HepG2 (cell line): ENCODE measurements around the gene NFATC3. TPM values are rescaled to one million over a fixed set of nuclear protein-coding genes. Genes with fewer than 3 reads are reported as not detected.
A peak's percentile ranks its signal among the peaks of the same experiment; 100 is the strongest.
"Not testable (repeated sequence)": the region's sequence is repeated elsewhere in the genome, so short reads cannot be mapped to it uniquely, and the experiment has no call there.

ENCODE experiments used
- ATAC-seq: fragments of 200-7000 bp; cut with Tn5 transposase; 3 replicates; pipeline ENCODE4 v1.9.1; 2020; ENCODE audit warnings: mild to moderate bottlenecking, moderate library complexity
- BruUV-seq: library from RNA; stranded (reverse); fragments of 400-500 nt; replicated peaks from 2 replicates; lab custom pipeline; 2021; lab: Mats Ljungman, UMichigan
- CTCF ChIA-PET: fragments of 300-600 bp; formaldehyde crosslinking; extraction: SDS; loops from one replicate; lab custom pipeline; 2021; ENCODE audit warnings: low total read pairs, inconsistent platforms, low intra/inter-chr PET ratio; lab: Yijun Ruan, JAX
- POLR2A ChIA-PET: fragments of 350-600 bp; sonication (Branson Sonifier 250); formaldehyde crosslinking; loops from one replicate; lab custom pipeline; 2020; ENCODE audit warnings: antibody characterized with exemption, inconsistent platforms; lab: Yijun Ruan, JAX
- DNase-seq: peaks from one replicate; pipeline ENCODE4 v3.0.0-alpha.2; 2015; ENCODE audit warnings: low spot score
- FAIRE-seq: peaks from 3 replicates; lab custom pipeline; 2011; peaks lifted over from hg19 to GRCh38; lab: Jason Lieb, UNC
- H2AFZ ChIP-seq: one replicate; pipeline ENCODE4 v1.6.1; 2011; ENCODE audit warnings: low read length, inconsistent platforms
- H3K27ac ChIP-seq: fragments of 300-600 bp; 3 replicates; pipeline ENCODE4 v1.8.0; 2011; ENCODE audit warnings: mixed run types, mild to moderate bottlenecking, mixed read lengths, low read length, inconsistent platforms; ENCODE audit not compliant: insufficient read depth; ENCODE audit errors: extremely low read length
- H3K27me3 ChIP-seq, 2 experiments: fragments of 200-600 bp in 1 of 2; 2 replicates in 1 of 2; 3 replicates in 1 of 2; pipeline versions ENCODE4 v1.6.0 to v1.8.0; 2011; ENCODE audit warnings: low read length in 2 of 2, mild to moderate bottlenecking in 2 of 2, moderate library complexity in 2 of 2, inconsistent platforms in 1 of 2; ENCODE audit not compliant: insufficient read depth in 2 of 2, control insufficient read depth in 1 of 2
- H3K36me3 ChIP-seq, 2 experiments: fragments of 200-600 bp in 1 of 2; replicated peaks in 1 of 2; 2 replicates in 1 of 2; 3 replicates in 1 of 2; pipeline versions ENCODE4 v1.5.1 to v1.8.0; 2011; ENCODE audit warnings: low read length in 2 of 2, inconsistent platforms in 1 of 2; ENCODE audit not compliant: insufficient read depth in 2 of 2, control insufficient read depth in 1 of 2
- H3K4me1 ChIP-seq: 2 replicates; pipeline ENCODE4 v1.5.1; 2012; ENCODE audit warnings: low read length, inconsistent platforms; ENCODE audit not compliant: insufficient read depth
- H3K4me2 ChIP-seq: 2 replicates; pipeline ENCODE4 v1.6.0; 2011; ENCODE audit warnings: low read depth, low read length, inconsistent platforms
- H3K4me3 ChIP-seq, 3 experiments: fragments of 200-600 bp in 1 of 3; sonication (generic), shearing (Covaris generic) in 1 of 3; replicated peaks in 1 of 3; 2 replicates each; pipeline ENCODE4 v1.5.1; 2011 to 2016; ENCODE audit warnings: low read length in 3 of 3, inconsistent platforms in 2 of 3, low read depth in 2 of 3, mild to moderate bottlenecking in 2 of 3, control low read depth in 1 of 3, mixed read lengths in 1 of 3; ENCODE audit not compliant: insufficient read depth in 1 of 3
- H3K79me2 ChIP-seq: one replicate; pipeline ENCODE4 v1.6.1; 2011; ENCODE audit warnings: low read length, inconsistent platforms; ENCODE audit not compliant: insufficient read depth
- H3K9ac ChIP-seq: 2 replicates; pipeline ENCODE4 v1.6.0; 2011; ENCODE audit warnings: mild to moderate bottlenecking, low read depth, low read length, inconsistent platforms; ENCODE audit not compliant: insufficient read depth
- H3K9me3 ChIP-seq: 2 replicates; pipeline ENCODE4 v1.5.1; 2012; ENCODE audit warnings: mild to moderate bottlenecking, low read length
- H4K20me1 ChIP-seq: 2 replicates; pipeline ENCODE4 v1.6.0; 2011; ENCODE audit warnings: inconsistent platforms, mild to moderate bottlenecking, low read length, moderate library complexity; ENCODE audit not compliant: insufficient read depth
- CEBPB ChIP-seq: IDR thresholded peaks from 2 replicates; pipeline ENCODE4 v1.6.1; 2011; ENCODE audit warnings: low read depth, low read length, improper control_type of control experiment, borderline replicate concordance
- HNRNPL ChIP-seq: fragments of 200-400 bp; formaldehyde crosslinking; IDR thresholded peaks from 2 replicates; pipeline ENCODE4 v1.6.1; 2017; ENCODE audit warnings: mild to moderate bottlenecking, low read depth, low read length
- STAT5B ChIP-seq: sonication (generic); formaldehyde crosslinking; IDR thresholded peaks from 2 replicates; pipeline ENCODE4 v1.4.0; 2020; ENCODE audit warnings: missing genetic modification reagents
- TEAD3 ChIP-seq: optimal IDR thresholded peaks from 2 replicates; pipeline ENCODE3; 2016; ENCODE audit warnings: borderline replicate concordance
- TRAFD1 ChIP-seq: sonication (generic); formaldehyde crosslinking; IDR thresholded peaks from 2 replicates; pipeline ENCODE4 v1.5.1; 2020; ENCODE audit warnings: missing genetic modification reagents, mild to moderate bottlenecking, borderline replicate concordance
- ZNF121 ChIP-seq: sonication (generic); formaldehyde crosslinking; IDR thresholded peaks from 2 replicates; pipeline ENCODE4 v1.5.0; 2020; ENCODE audit warnings: mild to moderate bottlenecking, missing genetic modification reagents
- ZNF232 ChIP-seq: sonication (generic); formaldehyde crosslinking; IDR thresholded peaks from 2 replicates; pipeline ENCODE4 v1.4.0; 2020; ENCODE audit warnings: missing genetic modification reagents, borderline replicate concordance
- ZNF550 ChIP-seq: sonication (generic); formaldehyde crosslinking; IDR thresholded peaks from 2 replicates; pipeline ENCODE4 v1.4.0; 2020; ENCODE audit warnings: mild to moderate bottlenecking, missing genetic modification reagents, borderline replicate concordance
- ZNF7 ChIP-seq: IDR thresholded peaks from 2 replicates; pipeline ENCODE4 v1.6.1; 2016; ENCODE audit warnings: missing biosample characterization, missing genetic modification reagents
- ZNF788 ChIP-seq: sonication (generic); formaldehyde crosslinking; IDR thresholded peaks from 2 replicates; pipeline ENCODE4 v1.5.0; 2020; ENCODE audit warnings: mild to moderate bottlenecking, missing genetic modification reagents, borderline replicate concordance
- ZNF879 ChIP-seq: sonication (generic); formaldehyde crosslinking; IDR thresholded peaks from 2 replicates; pipeline ENCODE4 v1.8.1; 2023; ENCODE audit warnings: missing genetic modification reagents
- WGBS: methylation state at CpG from one replicate; pipeline ENCODE4 v1.1.6; 2017; ENCODE audit warnings: low lambda C conversion rate; 5-methylcytosine and 5-hydroxymethylcytosine counted together
- in situ Hi-C: cut with HindIII; loops from 2 replicates; pipeline ENCODE4 v1.10.0; 2017; ENCODE audit warnings: low pct_unique_long_range_greater_than_20kb; ENCODE audit not compliant: extremely low pct_ligation_motif_present
- intact Hi-C: fragments of 100-400 bp; cut with micrococcal nuclease; formaldehyde crosslinking; loops from one replicate; pipeline ENCODE4 v1.10.0; 2022; ENCODE audit not compliant: unreplicated experiment
- polyA plus RNA-seq, 8 experiments: library from polyadenylated mRNA; depleted of rRNA in 3 of 8; stranded (reverse) in 7 of 8; unstranded in 1 of 8; fragments of >200 nt; fragmentation: Illumina TruSeq in 4 of 8; extraction: Trizol in 4 of 8; gene quantifications; 2 replicates each; pipeline versions ENCODE4 v1.2.1 to v1.2.3, GENCODE V29; 2011 to 2016; ENCODE audit warnings: low read depth in 4 of 8, missing spikeins in 1 of 8, mixed read lengths in 1 of 8; ENCODE audit not compliant: insufficient read depth in 1 of 8
- total RNA-seq, 5 experiments: library from RNA; depleted of rRNA; stranded (reverse); fragments of >200 nt; fragmentation: Illumina TruSeq; extraction: Trizol; gene quantifications; 2 replicates each; pipeline ENCODE4 v1.2.3, GENCODE V29; 2016; ENCODE audit warnings: low read depth in 1 of 5
- TF ChIP-seq, protein P1 (sequence below): sonication (generic); formaldehyde crosslinking; IDR thresholded peaks from 2 replicates; pipeline ENCODE4 v1.5.0; 2020; ENCODE audit warnings: mild to moderate bottlenecking, missing genetic modification reagents
- TF ChIP-seq, protein P2 (sequence below): sonication (generic); formaldehyde crosslinking; IDR thresholded peaks from 2 replicates; pipeline ENCODE4 v1.8.0; 2022; ENCODE audit warnings: missing genetic modification reagents, mild to moderate bottlenecking, inconsistent platforms, borderline replicate concordance

Gene NFATC3
- total and polyA plus RNA-seq, 2 of the 13 experiments (the other 11 are each of a cell fraction or from before 2014, with no cell fraction given) = 52.6 to 62.7 TPM

GRCh38 chr16:68120496-68120895 is 35.3 kb downstream of the NFATC3 start:
- H3K27ac ChIP-seq, H3K4me2 ChIP-seq, H3K4me3 ChIP-seq, H3K27me3 ChIP-seq, H3K9me3 ChIP-seq, DNase-seq, ATAC-seq, H2AFZ ChIP-seq, intact Hi-C loops, H4K20me1 ChIP-seq, FAIRE-seq, H3K9ac ChIP-seq, in situ Hi-C loops, BruUV-seq, CTCF ChIA-PET: not testable (repeated sequence)
- WGBS = 98% methylated on average over 5 of the region's 5 CpGs
- TF ChIP-seq ZNF121 (peak; percentile 86), CEBPB (peak; percentile 6; the same call in 1 of the 2 replicates)
- TF ChIP-seq, protein P1, sequence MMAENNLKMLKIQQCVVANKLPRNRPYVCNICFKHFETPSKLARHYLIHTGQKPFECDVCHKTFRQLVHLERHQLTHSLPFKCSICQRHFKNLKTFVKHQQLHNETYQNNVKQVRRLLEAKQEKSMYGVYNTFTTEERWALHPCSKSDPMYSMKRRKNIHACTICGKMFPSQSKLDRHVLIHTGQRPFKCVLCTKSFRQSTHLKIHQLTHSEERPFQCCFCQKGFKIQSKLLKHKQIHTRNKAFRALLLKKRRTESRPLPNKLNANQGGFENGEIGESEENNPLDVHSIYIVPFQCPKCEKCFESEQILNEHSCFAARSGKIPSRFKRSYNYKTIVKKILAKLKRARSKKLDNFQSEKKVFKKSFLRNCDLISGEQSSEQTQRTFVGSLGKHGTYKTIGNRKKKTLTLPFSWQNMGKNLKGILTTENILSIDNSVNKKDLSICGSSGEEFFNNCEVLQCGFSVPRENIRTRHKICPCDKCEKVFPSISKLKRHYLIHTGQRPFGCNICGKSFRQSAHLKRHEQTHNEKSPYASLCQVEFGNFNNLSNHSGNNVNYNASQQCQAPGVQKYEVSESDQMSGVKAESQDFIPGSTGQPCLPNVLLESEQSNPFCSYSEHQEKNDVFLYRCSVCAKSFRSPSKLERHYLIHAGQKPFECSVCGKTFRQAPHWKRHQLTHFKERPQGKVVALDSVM (CRISPR knock-in tag) = 0 out of 2 replicates have a peak, but pooled peaks have one; percentile 27
- H3K4me1 ChIP-seq = peaks cover 29% of the 10 kb centered on the region
- peaks cover 99% of the 10 kb centered on the region for H3K79me2 ChIP-seq
- H3K36me3 ChIP-seq = peaks cover 10 to 13% of the 10 kb centered on the region in 2 experiments; a peak in 4 of 5 replicates
- POLR2A ChIA-PET = interaction anchor here (1.3 to 1.6 kb wide), 3 partner anchors 36 to 190 kb away, joined by 3 to 6 read pairs (median 5); partner anchors contain the start of genes NFATC3, PRMT7 and SLC7A6OS

- intact Hi-C loops = loop anchor here (5.0 kb wide), 1 partner anchor 39 kb away; the partner anchor contains the start of gene NFATC3
- BruUV-seq = no TSS peak
- no peak for TF ChIP-seq ZNF788 (CRISPR knock-in tag)
- no peak for TF ChIP-seq HNRNPL
- no peak for TF ChIP-seq STAT5B
- no peak for TF ChIP-seq ZNF879 (CRISPR knock-in tag)
- no peak for TF ChIP-seq TEAD3
- TF ChIP-seq ZNF550 (CRISPR knock-in tag) = no peak
- TF ChIP-seq ZNF232 = no peak
- TF ChIP-seq, protein P2, sequence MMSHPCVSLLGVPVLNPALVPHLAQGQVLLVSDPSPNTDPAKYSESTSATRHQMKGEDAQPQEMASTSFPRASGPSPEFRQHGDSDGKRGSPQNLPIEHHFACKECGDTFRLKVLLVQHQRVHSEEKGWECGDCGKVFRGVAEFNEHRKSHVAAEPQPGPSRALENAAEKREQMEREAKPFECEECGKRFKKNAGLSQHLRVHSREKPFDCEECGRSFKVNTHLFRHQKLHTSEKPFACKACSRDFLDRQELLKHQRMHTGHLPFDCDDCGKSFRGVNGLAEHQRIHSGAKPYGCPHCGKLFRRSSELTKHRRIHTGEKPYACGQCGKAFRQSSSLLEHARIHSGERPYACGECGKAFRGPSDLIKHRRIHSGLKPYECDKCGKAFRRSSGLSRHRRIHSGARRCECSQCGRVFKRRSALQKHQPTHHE (CRISPR knock-in tag) = no peak
- no peak for TF ChIP-seq ZNF7 (CRISPR knock-in tag)
- TF ChIP-seq TRAFD1 (CRISPR knock-in tag) = no peak
Measured at GRCh38 chr16:68126395-68126794, 41.2 kb downstream of the NFATC3 start.

More at GRCh38 chr16:68126395-68126794, 41.2 kb downstream of the NFATC3 start:
- H3K9ac ChIP-seq = no peak overlapping the region
- ChIA-PET POLR2A (interaction anchor here (0.8 kb wide), 1 partner anchor 42 kb away, joined by 3 read pairs; no protein-coding TSS in a partner anchor), CTCF (no interaction called here)
- in situ Hi-C loops = no loop called here
- no peak for ATAC-seq
- H4K20me1 ChIP-seq = peaks cover 8% of the 10 kb centered on the region
- H3K4me3 ChIP-seq = no peak overlapping the region
- H2AFZ ChIP-seq = no peak overlapping the region
- H3K4me1 ChIP-seq = peaks cover 40% of the 10 kb centered on the region
- no peak for FAIRE-seq
- peaks cover 93% of the 10 kb centered on the region for H3K79me2 ChIP-seq
- DNase-seq = no peak
- H3K4me2 ChIP-seq = no peak overlapping the region
- H3K36me3 ChIP-seq = peaks cover 18 to 39% of the 10 kb centered on the region in 2 experiments; a peak in 4 of 5 replicates
- no peak overlapping the region for H3K27ac ChIP-seq
- no peaks in the 10 kb centered on the region for H3K27me3 ChIP-seq
- H3K9me3 ChIP-seq = no peaks in the 10 kb centered on the region
- 98% methylated on average over 2 of the region's 2 CpGs for WGBS
